ENCODE measurements around the gene UBXN6. TPM values are rescaled to one million over a fixed set of nuclear protein-coding genes. Genes with fewer than 3 reads are reported as not detected.

The UBXN6 gene
- total RNA-seq, 1 donor from 2014 or later, result 45.7 TPM

- Mint-ChIP-seq H3K27me3 (ENCODE audit: unreplicated experiment) (peaks cover 1% of the 10 kb centered on the region), H3K4me1 (ENCODE audit: unreplicated experiment) (peaks cover 19% of the 10 kb centered on the region), H3K27ac (ENCODE audit: unreplicated experiment) (no peak overlapping the region), H3K36me3 (ENCODE audit: low read depth, unreplicated experiment) (peaks cover 3% of the 10 kb centered on the region), H3K4me3 (ENCODE audit: unreplicated experiment) (no peak overlapping the region), H3K9me3 (ENCODE audit: unreplicated experiment) (no peaks in the 10 kb centered on the region)
- TF ChIP-seq CTCF (IDR thresholded peaks at IDR 0.05; ENCODE audit: unreplicated experiment), result no peak
- peak; percentile 96 for DNase-seq (ENCODE audit: low spot score)
These were observed 14.0 kb upstream of the UBXN6 start for GRCh38 chr19:4471403-4472173.

GRCh38 chr19:4467835-4468234 lies 10.2 kb upstream of the UBXN6 start:
- DNase-seq (ENCODE audit: low spot score), result no peak
- Mint-ChIP-seq H3K27ac (ENCODE audit: unreplicated experiment) (no peak overlapping the region), H3K4me1 (ENCODE audit: unreplicated experiment) (peaks cover 2% of the 10 kb centered on the region), H3K4me3 (ENCODE audit: unreplicated experiment) (no peak overlapping the region), H3K27me3 (ENCODE audit: unreplicated experiment) (peaks cover 1% of the 10 kb centered on the region), H3K36me3 (ENCODE audit: low read depth, unreplicated experiment) (no peaks in the 10 kb centered on the region), H3K9me3 (ENCODE audit: unreplicated experiment) (no peaks in the 10 kb centered on the region)
- no peak for TF ChIP-seq CTCF (IDR thresholded peaks at IDR 0.05; ENCODE audit: unreplicated experiment)

- Mint-ChIP-seq H3K27ac (ENCODE audit: unreplicated experiment) (no peak overlapping the region), H3K27me3 (ENCODE audit: unreplicated experiment) (peaks cover 1% of the 10 kb centered on the region), H3K9me3 (ENCODE audit: unreplicated experiment) (no peaks in the 10 kb centered on the region), H3K36me3 (ENCODE audit: low read depth, unreplicated experiment) (no peaks in the 10 kb centered on the region), H3K4me1 (ENCODE audit: unreplicated experiment) (no peaks in the 10 kb centered on the region), H3K4me3 (ENCODE audit: unreplicated experiment) (no peak overlapping the region)
- DNase-seq (ENCODE audit: low spot score), result no peak
- no peak for TF ChIP-seq CTCF (IDR thresholded peaks at IDR 0.05; ENCODE audit: unreplicated experiment)
These were observed 7.4 kb upstream of the UBXN6 start for GRCh38 chr19:4464815-4465581.

GRCh38 chr19:4456843-4457653 lies 546 bp downstream of the UBXN6 start:
- H3K27me3 Mint-ChIP-seq (ENCODE audit: unreplicated experiment), result peaks cover 14% of the 10 kb centered on the region
- no peaks in the 10 kb centered on the region for H3K9me3 Mint-ChIP-seq (ENCODE audit: unreplicated experiment)
- peaks cover 12% of the 10 kb centered on the region for H3K4me1 Mint-ChIP-seq (ENCODE audit: unreplicated experiment)
- DNase-seq (ENCODE audit: low spot score), result peak; percentile 78
- H3K27ac Mint-ChIP-seq (ENCODE audit: unreplicated experiment), result peak overlapping the region; percentile 93
- no peaks in the 10 kb centered on the region for H3K36me3 Mint-ChIP-seq (ENCODE audit: low read depth, unreplicated experiment)
- TF ChIP-seq CTCF (IDR thresholded peaks at IDR 0.05; ENCODE audit: unreplicated experiment), result no peak
- peak overlapping the region; percentile 92 for H3K4me3 Mint-ChIP-seq (ENCODE audit: unreplicated experiment)

Data from endothelial cell (in vitro differentiated cells).